K562 (cell line): ENCODE data around the gene UBR4. TPM values are rescaled to one million over a fixed set of nuclear protein-coding genes. Genes with fewer than 3 reads are reported as not detected.
A peak's percentile ranks its signal among the peaks of the same experiment; 100 is the strongest.

ENCODE experiments used
- ATAC-seq: fragments of 200-7000 bp; cut with Tn5 transposase; 3 replicates; pipeline ENCODE4 v1.9.1; 2020; ENCODE audit warnings: moderate library complexity
- BruUV-seq: library from RNA; stranded (reverse); fragments of 400-500 nt; replicated peaks from 2 replicates; lab custom pipeline; 2021; lab: Mats Ljungman, UMichigan
- CTCF ChIA-PET: fragments of 300-600 bp; formaldehyde crosslinking; extraction: SDS; loops from one replicate; lab custom pipeline; 2021; ENCODE audit warnings: low intra/inter-chr PET ratio; lab: Yijun Ruan, JAX
- POLR2A ChIA-PET: fragments of 300-600, 350-650 bp; sonication (Branson Sonifier 250); formaldehyde crosslinking; extraction: SDS; loops from one replicate; lab custom pipeline; 2021; ENCODE audit warnings: antibody characterized with exemption, inconsistent platforms; lab: Yijun Ruan, JAX
- DNase-seq, 4 experiments: peaks; one replicate each; pipeline versions ENCODE4 v3.0.0 to v3.0.0-alpha.2; 2011 to 2018; ENCODE audit warnings: low spot score in 3 of 4, mixed read lengths in 3 of 4; ENCODE audit errors: extremely low read depth in 1 of 4
- FAIRE-seq: peaks from 2 replicates; lab custom pipeline; 2011; peaks lifted over from hg19 to GRCh38; lab: Jason Lieb, UNC
- H2AFZ ChIP-seq: 2 replicates; pipeline ENCODE4 v1.6.0; 2011; ENCODE audit warnings: low read depth, low read length, control low read depth, inconsistent platforms
- H3K27ac ChIP-seq: fragments of 200-600 bp; 3 replicates; pipeline ENCODE4 v1.8.0; 2011; ENCODE audit warnings: low read depth, mild to moderate bottlenecking, control low read depth, inconsistent platforms, low read length, moderate library complexity, mixed read lengths; ENCODE audit errors: extremely low read depth
- H3K27me3 ChIP-seq, 2 experiments: fragments of 300-600 bp in 1 of 2; 2 replicates in 1 of 2; 3 replicates in 1 of 2; pipeline versions ENCODE4 v1.6.0 to v1.8.0; 2011; ENCODE audit warnings: inconsistent platforms in 2 of 2, low read length in 2 of 2, mild to moderate bottlenecking in 1 of 2, mixed read lengths in 1 of 2, moderate library complexity in 1 of 2; ENCODE audit not compliant: control insufficient read depth in 2 of 2, insufficient read depth in 2 of 2
- H3K36me3 ChIP-seq: fragments of 300-600 bp; 3 replicates; pipeline ENCODE4 v1.8.0; 2011; ENCODE audit warnings: mild to moderate bottlenecking, low read length, inconsistent platforms; ENCODE audit not compliant: control insufficient read depth, insufficient read depth
- H3K4me1 ChIP-seq, 2 experiments: fragments of 200-600 bp in 1 of 2; replicated peaks in 1 of 2; 2 replicates in 1 of 2; 3 replicates in 1 of 2; pipeline versions ENCODE4 v1.5.1 to v1.8.0; 2011; ENCODE audit warnings: inconsistent platforms in 2 of 2, low read length in 2 of 2, mild to moderate bottlenecking in 1 of 2, mixed read lengths in 1 of 2, moderate library complexity in 1 of 2; ENCODE audit not compliant: control insufficient read depth in 2 of 2, insufficient read depth in 2 of 2
- H3K4me2 ChIP-seq: 2 replicates; pipeline ENCODE4 v1.6.1; 2011; ENCODE audit warnings: low read length, control low read depth, inconsistent platforms, mixed read lengths; ENCODE audit not compliant: insufficient read depth
- H3K4me3 ChIP-seq: fragments of 200-600 bp; sonication (generic), shearing (Covaris generic); 2 replicates; pipeline ENCODE4 v1.5.1; 2016; ENCODE audit warnings: control low read depth, inconsistent platforms
- H3K79me2 ChIP-seq: fragments of 200-600 bp; 3 replicates; pipeline ENCODE4 v1.8.0; 2011; ENCODE audit warnings: low read length, inconsistent platforms; ENCODE audit not compliant: control insufficient read depth, insufficient read depth
- H3K9ac ChIP-seq, 2 experiments: 2 replicates each; pipeline versions ENCODE4 v1.6.0 to v1.6.1; 2011; ENCODE audit warnings: low read depth in 2 of 2, low read length in 2 of 2, control low read depth in 1 of 2, inconsistent platforms in 1 of 2, mild to moderate bottlenecking in 1 of 2, mixed read lengths in 1 of 2; ENCODE audit not compliant: insufficient read depth in 1 of 2
- H3K9me1 ChIP-seq: one replicate; pipeline ENCODE4 v1.6.0; 2011; ENCODE audit warnings: inconsistent platforms, mild to moderate bottlenecking, low read length, moderate library complexity; ENCODE audit not compliant: control insufficient read depth, insufficient read depth
- H3K9me3 ChIP-seq: replicated peaks from 2 replicates; pipeline ENCODE4 v1.5.1; 2011; ENCODE audit warnings: low read depth, low read length, inconsistent platforms; ENCODE audit not compliant: control insufficient read depth, insufficient read depth
- H4K20me1 ChIP-seq: replicated peaks from 2 replicates; pipeline ENCODE4 v1.6.1; 2011; ENCODE audit warnings: low read length, inconsistent platforms, mixed read lengths; ENCODE audit not compliant: control insufficient read depth, insufficient read depth
- BCL6 ChIP-seq: fragments of 250-450 bp; sonication (Bioruptor Pico); IDR thresholded peaks from 2 replicates; pipeline ENCODE4 v1.4.0; 2020
- BDP1 ChIP-seq: IDR thresholded peaks from 3 replicates; pipeline ENCODE4 v1.6.1; 2011; ENCODE audit not compliant: insufficient read length, insufficient read depth
- E4F1 ChIP-seq: fragments of 250-450 bp; sonication (Bioruptor Pico); IDR thresholded peaks from 2 replicates; pipeline ENCODE4 v1.5.0; 2021; ENCODE audit warnings: mild to moderate bottlenecking, borderline replicate concordance
- HDAC2 ChIP-seq: fragments of 450-650 bp; IDR thresholded peaks from 2 replicates; pipeline ENCODE4 v1.6.1; 2016; ENCODE audit warnings: mild to moderate bottlenecking
- PHF8 ChIP-seq: fragments of 200-600 bp; sonication (generic); IDR thresholded peaks from 2 replicates; pipeline ENCODE4 v1.6.1; 2012; ENCODE audit warnings: mixed run types, mild to moderate bottlenecking, inconsistent platforms, low read length, moderate library complexity, borderline replicate concordance
- RB1 ChIP-seq: fragments of 450-650 bp; IDR thresholded peaks from 2 replicates; pipeline ENCODE4 v1.6.1; 2017; ENCODE audit warnings: low read depth, mild to moderate bottlenecking
- TRIM25 ChIP-seq: fragments of 450-650 bp; IDR thresholded peaks from 2 replicates; pipeline ENCODE4 v1.7.0; 2016; ENCODE audit warnings: borderline replicate concordance
- ZKSCAN1 ChIP-seq: fragments of 150-350 bp; IDR thresholded peaks from 2 replicates; pipeline ENCODE4 v1.6.1; 2016; ENCODE audit warnings: low read depth, low read length
- ZNF217 ChIP-seq: sonication (generic); formaldehyde crosslinking; IDR thresholded peaks from 2 replicates; pipeline ENCODE4 v1.8.0; 2022; ENCODE audit warnings: mild to moderate bottlenecking, missing genetic modification reagents
- ZNF311 ChIP-seq: fragments of 250-450 bp; sonication (Bioruptor Pico); IDR thresholded peaks from 2 replicates; pipeline ENCODE4 v1.4.0; 2020; ENCODE audit warnings: mild to moderate bottlenecking, moderate library complexity
- ZNF707 ChIP-seq: fragments of 250-450 bp; sonication (Bioruptor Pico); conservative IDR thresholded peaks from 2 replicates; pipeline ENCODE4 v1.8.0; 2022; ENCODE audit warnings: inconsistent platforms, mild to moderate bottlenecking, moderate library complexity
- WGBS: fragments of 100-300 bp; shearing (Covaris generic); methylation state at CpG from one replicate; pipeline ENCODE4 v1.1.6; 2016; ENCODE audit warnings: low coverage, mixed read lengths; ENCODE audit not compliant: insufficient coverage; ENCODE audit errors: missing lambda C conversion rate; 5-methylcytosine and 5-hydroxymethylcytosine counted together
- in situ Hi-C: fragments of 300-500 bp; cut with MboI; formaldehyde crosslinking; loops from 4 replicates; pipeline ENCODE4 v1.15.0; 2018; ENCODE audit warnings: inconsistent platforms, mixed read lengths
- intact Hi-C: fragments of 100-400 bp; cut with micrococcal nuclease; formaldehyde crosslinking; loops from 2 replicates; pipeline ENCODE4 v1.14.2; 2022
- polyA plus RNA-seq, 8 experiments: library from polyadenylated mRNA; depleted of rRNA in 4 of 8; stranded (reverse) in 5 of 8; unstranded in 3 of 8; fragments of >200 nt; fragmentation: Nextera tagmentation in 2 of 8; fragmentation: Illumina TruSeq in 1 of 8; extraction: Ambion mirVana in 2 of 8; extraction: Trizol in 1 of 8; gene quantifications; 2 replicates each; pipeline versions ENCODE4 v1.2.1 to v1.2.3, GENCODE V29; 2011 to 2014; ENCODE audit warnings: inconsistent platforms in 1 of 8, missing spikeins in 1 of 8
- total RNA-seq, 7 experiments: library from RNA; depleted of rRNA in 6 of 7; stranded (reverse); fragments of >200 nt in 6 of 7; fragmentation: Illumina TruSeq in 2 of 7; extraction: Trizol in 2 of 7; gene quantifications; 2 replicates each; pipeline versions ENCODE4 v1.2.1 to v1.2.3, GENCODE V29; 2011 to 2021; ENCODE audit warnings: low replicate concordance in 1 of 7
- TF ChIP-seq, protein P1 (sequence below), 2 experiments: fragments of 450-650 bp; IDR thresholded peaks; 2 replicates each; pipeline ENCODE4 v1.6.1; 2018; ENCODE audit warnings: mild to moderate bottlenecking in 2 of 2, low read depth in 1 of 2; ENCODE audit not compliant: partially characterized antibody in 2 of 2

UBR4 gene
- total and polyA plus RNA-seq, 9 of the 15 experiments (the other 6 are each of a cell fraction or from before 2014, with no cell fraction given): 55.4 to 277 (median 123) TPM

- TF ChIP-seq, protein P1, sequence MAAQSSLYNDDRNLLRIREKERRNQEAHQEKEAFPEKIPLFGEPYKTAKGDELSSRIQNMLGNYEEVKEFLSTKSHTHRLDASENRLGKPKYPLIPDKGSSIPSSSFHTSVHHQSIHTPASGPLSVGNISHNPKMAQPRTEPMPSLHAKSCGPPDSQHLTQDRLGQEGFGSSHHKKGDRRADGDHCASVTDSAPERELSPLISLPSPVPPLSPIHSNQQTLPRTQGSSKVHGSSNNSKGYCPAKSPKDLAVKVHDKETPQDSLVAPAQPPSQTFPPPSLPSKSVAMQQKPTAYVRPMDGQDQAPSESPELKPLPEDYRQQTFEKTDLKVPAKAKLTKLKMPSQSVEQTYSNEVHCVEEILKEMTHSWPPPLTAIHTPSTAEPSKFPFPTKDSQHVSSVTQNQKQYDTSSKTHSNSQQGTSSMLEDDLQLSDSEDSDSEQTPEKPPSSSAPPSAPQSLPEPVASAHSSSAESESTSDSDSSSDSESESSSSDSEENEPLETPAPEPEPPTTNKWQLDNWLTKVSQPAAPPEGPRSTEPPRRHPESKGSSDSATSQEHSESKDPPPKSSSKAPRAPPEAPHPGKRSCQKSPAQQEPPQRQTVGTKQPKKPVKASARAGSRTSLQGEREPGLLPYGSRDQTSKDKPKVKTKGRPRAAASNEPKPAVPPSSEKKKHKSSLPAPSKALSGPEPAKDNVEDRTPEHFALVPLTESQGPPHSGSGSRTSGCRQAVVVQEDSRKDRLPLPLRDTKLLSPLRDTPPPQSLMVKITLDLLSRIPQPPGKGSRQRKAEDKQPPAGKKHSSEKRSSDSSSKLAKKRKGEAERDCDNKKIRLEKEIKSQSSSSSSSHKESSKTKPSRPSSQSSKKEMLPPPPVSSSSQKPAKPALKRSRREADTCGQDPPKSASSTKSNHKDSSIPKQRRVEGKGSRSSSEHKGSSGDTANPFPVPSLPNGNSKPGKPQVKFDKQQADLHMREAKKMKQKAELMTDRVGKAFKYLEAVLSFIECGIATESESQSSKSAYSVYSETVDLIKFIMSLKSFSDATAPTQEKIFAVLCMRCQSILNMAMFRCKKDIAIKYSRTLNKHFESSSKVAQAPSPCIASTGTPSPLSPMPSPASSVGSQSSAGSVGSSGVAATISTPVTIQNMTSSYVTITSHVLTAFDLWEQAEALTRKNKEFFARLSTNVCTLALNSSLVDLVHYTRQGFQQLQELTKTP (IDR thresholded peaks at IDR 0.05; ENCODE audit: low read depth in 1 of 2, partially characterized antibody in 2 of 2): no peak
- no peak for TF ChIP-seq PHF8
- no peak for TF ChIP-seq ZNF311 (CRISPR knock-in tag)
- no peak for TF ChIP-seq TRIM25
Observed at GRCh38 chr1:19196331-19196730, 13.7 kb downstream of the UBR4 start (continued).

DNA sequence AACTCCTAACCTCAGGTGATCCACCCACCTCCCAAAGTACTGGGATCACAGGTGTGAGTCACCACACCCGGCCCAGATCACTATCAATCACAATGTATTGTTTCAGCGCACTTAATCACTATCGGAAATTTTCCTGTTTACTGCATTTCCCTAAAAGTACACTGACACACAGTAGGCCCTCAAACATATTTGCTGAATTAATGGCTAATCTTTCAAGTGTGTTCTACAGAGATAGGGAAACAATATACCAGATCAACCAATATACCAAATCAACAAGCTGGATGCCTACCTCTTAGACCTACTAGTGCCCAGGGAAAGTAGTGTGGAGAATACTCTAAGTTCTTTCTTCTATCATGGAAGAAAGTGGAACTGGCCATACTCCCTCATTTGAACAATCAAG, 17.1 kb downstream of the UBR4 start:
- WGBS: 84% methylated on average over 3 of the region's 3 CpGs
- no peak overlapping the region for H3K9ac ChIP-seq
- no peaks in the 10 kb centered on the region for H3K27me3 ChIP-seq
- H3K27ac ChIP-seq: no peak overlapping the region
- ChIA-PET POLR2A (interaction anchor here (0.6 to 3.7 kb wide), 7 partner anchors 8 to 110 kb away, joined by 3 to 19 read pairs (median 4); no protein-coding TSS in a partner anchor), CTCF (no interaction called here)
- peaks cover 18% of the 10 kb centered on the region; the same call in 2 of the 3 replicates for H3K79me2 ChIP-seq
- H3K9me1 ChIP-seq: no peaks in the 10 kb centered on the region
- in situ Hi-C loops: no loop called here
- no peaks in the 10 kb centered on the region for H4K20me1 ChIP-seq
- no peak for FAIRE-seq
- intact Hi-C loops: no loop called here
- BruUV-seq: no TSS peak
- no peak for ATAC-seq
- peaks cover 92% of the 10 kb centered on the region for H3K36me3 ChIP-seq
- DNase-seq: no peak
- no peak overlapping the region for H3K4me3 ChIP-seq
- H3K9me3 ChIP-seq: no peaks in the 10 kb centered on the region
- no peak overlapping the region for H2AFZ ChIP-seq
- no peak overlapping the region for H3K4me2 ChIP-seq
- no peaks in the 10 kb centered on the region; a peak in 2 of 5 replicates for H3K4me1 ChIP-seq
- TF ChIP-seq E4F1 (CRISPR knock-in tag): no peak
- TF ChIP-seq ZNF217 (CRISPR knock-in tag): no peak
- no peak for TF ChIP-seq BCL6
- no peak for TF ChIP-seq HDAC2
- no peak for TF ChIP-seq ZNF707 (CRISPR knock-in tag)
- TF ChIP-seq ZKSCAN1: peak; percentile 73; the same call in 1 of the 2 replicates
- TF ChIP-seq BDP1: no peak
- no peak for TF ChIP-seq RB1
- TF ChIP-seq, all 486 proteins: peak for 1
